Ishikawa (cell line): ENCODE results near the gene PJVK.

Source experiments
- CEBPB ChIP-seq: IDR thresholded peaks from 2 replicates; pipeline ENCODE4 v1.6.1; 2012
- CREB1 ChIP-seq: IDR thresholded peaks from 2 replicates; pipeline ENCODE4 v1.6.1; 2012; ENCODE audit warnings: low read depth
- EGR1 ChIP-seq: IDR thresholded peaks from 2 replicates; pipeline ENCODE4 v1.6.1; 2012
- EP300 ChIP-seq: IDR thresholded peaks from 2 replicates; pipeline ENCODE4 v1.6.1; 2012; ENCODE audit warnings: borderline replicate concordance
- FOXM1 ChIP-seq: IDR thresholded peaks from 2 replicates; pipeline ENCODE4 v1.6.1; 2012; ENCODE audit warnings: low read depth, borderline replicate concordance
- NFIC ChIP-seq: IDR thresholded peaks from 2 replicates; pipeline ENCODE4 v1.6.1; 2012
- RAD21 ChIP-seq: IDR thresholded peaks from 2 replicates; pipeline ENCODE4 v1.6.1; 2012; ENCODE audit warnings: low read depth
- TAF1 ChIP-seq: IDR thresholded peaks from 2 replicates; pipeline ENCODE4 v1.6.1; 2012; ENCODE audit warnings: low read depth, mild to moderate bottlenecking
- TCF12 ChIP-seq: IDR thresholded peaks from 2 replicates; pipeline ENCODE4 v1.6.1; 2012; ENCODE audit warnings: low read depth
- TEAD4 ChIP-seq: IDR thresholded peaks from 2 replicates; pipeline ENCODE4 v1.6.1; 2012
- YY1 ChIP-seq: IDR thresholded peaks from 2 replicates; pipeline ENCODE4 v1.6.1; 2012; ENCODE audit warnings: low read depth
- ZBTB7A ChIP-seq: IDR thresholded peaks from 2 replicates; pipeline ENCODE4 v1.6.1; 2012; ENCODE audit warnings: low read depth
- TF ChIP-seq, protein P1 (sequence below): IDR thresholded peaks from 2 replicates; pipeline ENCODE4 v1.6.1; 2012
- TF ChIP-seq, protein P2 (sequence below): IDR thresholded peaks from 2 replicates; pipeline ENCODE4 v1.6.1; 2012
- TF ChIP-seq, protein P3 (sequence below): IDR thresholded peaks from 2 replicates; pipeline ENCODE4 v1.6.1; 2012; ENCODE audit warnings: low read depth, mild to moderate bottlenecking

Gene PJVK, protein sequence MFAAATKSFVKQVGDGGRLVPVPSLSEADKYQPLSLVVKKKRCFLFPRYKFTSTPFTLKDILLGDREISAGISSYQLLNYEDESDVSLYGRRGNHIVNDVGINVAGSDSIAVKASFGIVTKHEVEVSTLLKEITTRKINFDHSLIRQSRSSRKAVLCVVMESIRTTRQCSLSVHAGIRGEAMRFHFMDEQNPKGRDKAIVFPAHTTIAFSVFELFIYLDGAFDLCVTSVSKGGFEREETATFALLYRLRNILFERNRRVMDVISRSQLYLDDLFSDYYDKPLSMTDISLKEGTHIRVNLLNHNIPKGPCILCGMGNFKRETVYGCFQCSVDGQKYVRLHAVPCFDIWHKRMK

DNA sequence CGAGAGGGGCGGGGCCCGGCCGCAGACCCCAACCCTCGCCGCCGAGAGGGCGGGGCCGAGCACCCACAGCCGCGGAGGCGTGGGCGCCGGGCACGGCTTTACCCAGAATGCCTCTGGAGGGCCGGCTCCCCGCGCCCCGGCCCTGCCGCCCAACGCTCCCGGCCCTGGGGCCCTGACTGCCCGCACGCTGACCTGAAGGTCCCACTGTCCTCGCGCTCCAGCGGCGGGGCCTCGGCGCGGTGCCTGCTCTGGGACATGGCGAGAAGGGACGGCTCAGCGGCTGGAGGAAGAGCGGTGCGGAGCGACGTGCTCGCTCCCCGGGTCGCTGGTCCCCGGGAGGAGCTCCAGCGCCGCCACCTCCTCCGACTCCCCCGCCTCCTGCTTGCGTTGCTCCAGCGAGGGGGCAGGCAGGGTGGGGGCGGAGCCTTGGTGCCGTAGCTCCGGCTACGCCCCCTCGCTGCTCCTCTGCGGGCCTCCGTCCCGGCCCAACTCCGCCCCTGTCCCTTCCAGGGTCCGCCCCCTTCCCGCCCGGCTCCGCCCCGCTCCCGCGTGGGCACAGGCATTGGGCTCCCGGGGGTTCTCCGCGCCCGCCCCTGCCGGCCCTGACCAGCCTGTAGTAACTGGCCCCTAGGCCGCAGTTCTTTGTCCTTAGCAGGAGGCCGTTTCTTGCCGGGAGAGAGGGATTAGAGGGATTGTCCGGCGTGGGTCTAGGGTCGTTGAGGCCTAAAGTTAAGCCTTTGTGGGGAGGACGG is at the start of gene PJVK, which contains the start of gene PRKRA:
Gene PJVK (plus strand): TSS at position 605 of the 752 bp plus-strand sequence. CDS start 2,032 bp downstream, outside the sequence.
Gene PRKRA (minus strand): TSS at position 402 of the 752 bp plus-strand sequence. CDS start 145 bp downstream, at position 257.
- TF ChIP-seq, protein P1, sequence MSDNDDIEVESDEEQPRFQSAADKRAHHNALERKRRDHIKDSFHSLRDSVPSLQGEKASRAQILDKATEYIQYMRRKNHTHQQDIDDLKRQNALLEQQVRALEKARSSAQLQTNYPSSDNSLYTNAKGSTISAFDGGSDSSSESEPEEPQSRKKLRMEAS: peak; percentile 13; the same call in 1 of the 2 replicates
- TF ChIP-seq FOXM1 (no peak), NFIC (0 out of 2 replicates have a peak, but pooled peaks have one; percentile 5), CEBPB (no peak), EGR1 (peak; percentile 61), CREB1 (peak; percentile 50; the same call in 1 of the 2 replicates), TAF1 (peak; percentile 83), EP300 (no peak), TCF12 (no peak), RAD21 (no peak), YY1 (no peak), TEAD4 (no peak), ZBTB7A (peak; percentile 95)
- TF ChIP-seq, protein P2, sequence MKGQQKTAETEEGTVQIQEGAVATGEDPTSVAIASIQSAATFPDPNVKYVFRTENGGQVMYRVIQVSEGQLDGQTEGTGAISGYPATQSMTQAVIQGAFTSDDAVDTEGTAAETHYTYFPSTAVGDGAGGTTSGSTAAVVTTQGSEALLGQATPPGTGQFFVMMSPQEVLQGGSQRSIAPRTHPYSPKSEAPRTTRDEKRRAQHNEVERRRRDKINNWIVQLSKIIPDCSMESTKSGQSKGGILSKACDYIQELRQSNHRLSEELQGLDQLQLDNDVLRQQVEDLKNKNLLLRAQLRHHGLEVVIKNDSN: no peak; the same call in 1 of the 2 replicates
- TF ChIP-seq, protein P3, sequence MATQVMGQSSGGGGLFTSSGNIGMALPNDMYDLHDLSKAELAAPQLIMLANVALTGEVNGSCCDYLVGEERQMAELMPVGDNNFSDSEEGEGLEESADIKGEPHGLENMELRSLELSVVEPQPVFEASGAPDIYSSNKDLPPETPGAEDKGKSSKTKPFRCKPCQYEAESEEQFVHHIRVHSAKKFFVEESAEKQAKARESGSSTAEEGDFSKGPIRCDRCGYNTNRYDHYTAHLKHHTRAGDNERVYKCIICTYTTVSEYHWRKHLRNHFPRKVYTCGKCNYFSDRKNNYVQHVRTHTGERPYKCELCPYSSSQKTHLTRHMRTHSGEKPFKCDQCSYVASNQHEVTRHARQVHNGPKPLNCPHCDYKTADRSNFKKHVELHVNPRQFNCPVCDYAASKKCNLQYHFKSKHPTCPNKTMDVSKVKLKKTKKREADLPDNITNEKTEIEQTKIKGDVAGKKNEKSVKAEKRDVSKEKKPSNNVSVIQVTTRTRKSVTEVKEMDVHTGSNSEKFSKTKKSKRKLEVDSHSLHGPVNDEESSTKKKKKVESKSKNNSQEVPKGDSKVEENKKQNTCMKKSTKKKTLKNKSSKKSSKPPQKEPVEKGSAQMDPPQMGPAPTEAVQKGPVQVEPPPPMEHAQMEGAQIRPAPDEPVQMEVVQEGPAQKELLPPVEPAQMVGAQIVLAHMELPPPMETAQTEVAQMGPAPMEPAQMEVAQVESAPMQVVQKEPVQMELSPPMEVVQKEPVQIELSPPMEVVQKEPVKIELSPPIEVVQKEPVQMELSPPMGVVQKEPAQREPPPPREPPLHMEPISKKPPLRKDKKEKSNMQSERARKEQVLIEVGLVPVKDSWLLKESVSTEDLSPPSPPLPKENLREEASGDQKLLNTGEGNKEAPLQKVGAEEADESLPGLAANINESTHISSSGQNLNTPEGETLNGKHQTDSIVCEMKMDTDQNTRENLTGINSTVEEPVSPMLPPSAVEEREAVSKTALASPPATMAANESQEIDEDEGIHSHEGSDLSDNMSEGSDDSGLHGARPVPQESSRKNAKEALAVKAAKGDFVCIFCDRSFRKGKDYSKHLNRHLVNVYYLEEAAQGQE: no peak

DNA sequence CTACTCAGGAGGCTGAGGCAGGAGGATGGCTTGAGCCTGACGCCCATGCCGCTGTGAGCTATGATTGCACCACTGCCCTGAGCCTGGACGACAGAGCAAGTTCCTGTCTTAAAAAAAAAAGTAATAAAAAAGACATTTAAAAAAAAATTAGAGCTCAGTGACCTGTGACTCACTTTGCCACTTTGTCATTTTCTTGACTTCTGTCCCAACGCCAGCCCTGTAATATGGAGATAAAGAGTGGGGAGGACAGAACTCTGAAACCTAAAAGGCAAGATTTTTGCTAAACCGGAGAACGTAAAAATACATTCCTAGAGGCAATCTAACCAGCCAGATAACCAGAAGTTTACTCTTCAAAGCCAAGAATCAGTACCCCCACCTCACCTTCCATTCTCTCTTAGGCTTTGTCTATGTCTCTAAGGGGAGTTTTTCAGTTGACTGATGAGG is 49.2 kb upstream of the PJVK start:
- TF ChIP-seq, protein P2: no peak

DNA sequence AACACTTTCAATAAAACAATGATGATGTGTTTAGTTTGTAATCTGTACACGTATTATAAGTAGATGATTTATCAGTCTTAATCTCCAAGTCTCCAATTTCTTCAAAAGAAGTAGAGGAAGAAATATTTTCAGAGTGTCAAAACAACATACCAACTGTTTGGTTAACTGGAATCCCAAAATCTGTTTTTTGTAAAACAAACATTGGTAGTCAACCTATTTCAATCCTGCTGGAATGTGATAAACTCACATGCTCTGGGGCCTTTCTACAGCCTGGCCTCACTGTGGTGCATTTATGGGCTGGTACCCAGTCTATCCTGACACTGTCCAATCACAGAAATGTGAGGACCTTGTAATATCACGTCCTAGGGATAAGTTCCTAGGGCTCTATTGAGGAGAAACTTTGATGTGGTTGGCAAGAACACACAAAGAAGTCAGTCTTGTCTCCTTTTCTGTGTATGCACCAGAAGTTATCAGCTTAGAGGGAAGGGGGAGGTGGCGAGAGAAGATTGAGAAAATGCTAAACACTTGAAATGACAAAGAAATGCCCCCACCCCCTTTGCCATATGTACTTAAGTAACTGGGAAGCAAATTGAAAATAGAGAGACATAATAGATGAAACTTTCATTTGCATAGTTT is 47.4 kb upstream of the PJVK start:
- TF ChIP-seq CREB1: no peak
- TF ChIP-seq, protein P3: no peak
- no peak for TF ChIP-seq EP300
- TF ChIP-seq ZBTB7A: no peak
- no peak for TF ChIP-seq FOXM1
- no peak for TF ChIP-seq CEBPB
- TF ChIP-seq, protein P2: no peak
- no peak for TF ChIP-seq NFIC
- no peak for TF ChIP-seq TEAD4
- TF ChIP-seq, protein P1: no peak
- TF ChIP-seq RAD21: no peak
- TF ChIP-seq EGR1: no peak

DNA sequence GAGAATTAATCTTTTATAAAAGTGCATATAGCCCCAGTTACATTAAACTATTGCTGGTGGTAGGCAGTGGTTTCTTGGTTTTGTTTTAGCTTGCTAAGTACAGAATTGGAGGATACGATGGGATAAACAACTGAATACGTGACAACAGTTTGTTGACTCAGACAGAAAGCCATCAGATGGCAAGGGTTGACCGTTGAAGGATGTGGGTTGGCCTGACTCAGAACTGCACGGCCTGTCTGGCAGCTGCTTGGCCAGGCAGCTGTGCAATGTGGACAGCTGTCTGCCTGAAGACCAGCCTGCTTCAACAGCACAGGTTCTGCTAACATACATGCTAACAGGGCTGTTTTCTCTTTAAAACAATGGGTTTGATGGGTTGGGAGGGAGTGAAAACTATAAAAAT is 46.8 kb upstream of the PJVK start:
- TF ChIP-seq EP300 (no peak), YY1 (no peak), NFIC (no peak), RAD21 (no peak), CEBPB (no peak), FOXM1 (no peak), ZBTB7A (no peak), TAF1 (no peak), EGR1 (no peak)
- TF ChIP-seq, protein P2: no peak
- TF ChIP-seq, protein P3: no peak
